GM21367 (cell line): Measurements from ENCODE around the gene PCDHGA11.
A peak's percentile ranks its signal among the peaks of the same experiment; 100 is the strongest.
"Not testable (repeated sequence)": the region's sequence is repeated elsewhere in the genome, so short reads cannot be mapped to it uniquely, and the experiment has no call there.

Experiments used
- ATAC-seq: cut with Tn5 transposase; IDR thresholded peaks from one replicate; pipeline ENCODE4 v1.9.1; 2021; ENCODE audit not compliant: unreplicated experiment

Gene PCDHGA11

GRCh38 chr5:141398608-141399007 is 22.2 kb upstream of the PCDHGA11 start:
- no peak for ATAC-seq

- no peak for ATAC-seq
Observed at GRCh38 chr5:141399555-141400258, 21.1 kb upstream of the PCDHGA11 start.

- no peak for ATAC-seq
Observed at GRCh38 chr5:141402553-141403243, 18.2 kb upstream of the PCDHGA11 start, which contains the start of gene PCDHGA9. TSS of gene PCDHGA9 (plus strand) at chr5:141402778. CDS start at chr5:141402953, 175 bp downstream.

- no peak for ATAC-seq
Observed at GRCh38 chr5:141403387-141403786, 17.5 kb upstream of the PCDHGA11 start.

GRCh38 chr5:141407790-141408505 is 12.9 kb upstream of the PCDHGA11 start, which contains the start of gene PCDHGB6:
TSS of gene PCDHGB6 (plus strand) at chr5:141408021. CDS start at chr5:141408203, 182 bp downstream.
- not testable (repeated sequence) for ATAC-seq

GRCh38 chr5:141409598-141410306 is 11.1 kb upstream of the PCDHGA11 start:
- no peak for ATAC-seq

- no peak for ATAC-seq
Observed at GRCh38 chr5:141411575-141411974, 9.3 kb upstream of the PCDHGA11 start.

- peak; percentile 71 for ATAC-seq
Observed at GRCh38 chr5:141412854-141413539, 7.9 kb upstream of the PCDHGA11 start, which contains the start of gene PCDHGA10. TSS of gene PCDHGA10 (plus strand) at chr5:141412987. CDS start at chr5:141413176, 189 bp downstream.

GRCh38 chr5:141413540-141414069 is 7.2 kb upstream of the PCDHGA11 start:
- ATAC-seq = no peak

GRCh38 chr5:141414548-141415274 is 6.1 kb upstream of the PCDHGA11 start:
- ATAC-seq = not testable (repeated sequence)

GRCh38 chr5:141415275-141415618 is 5.6 kb upstream of the PCDHGA11 start:
- ATAC-seq = not testable (repeated sequence)

GRCh38 chr5:141417494-141418172 is 3.2 kb upstream of the PCDHGA11 start, which contains the start of gene PCDHGB7:
TSS of gene PCDHGB7 (plus strand) at chr5:141417677. CDS start at chr5:141417860, 183 bp downstream.
- peak; percentile 75 for ATAC-seq

- no peak for ATAC-seq
Observed at GRCh38 chr5:141419074-141419880, 1.6 kb upstream of the PCDHGA11 start.

GRCh38 chr5:141421489-141421855 is 621 bp downstream of the PCDHGA11 start:
- ATAC-seq = no peak

- no peak for ATAC-seq
Observed at GRCh38 chr5:141422742-141423291, 2.0 kb downstream of the PCDHGA11 start.

- ATAC-seq = no peak
Observed at GRCh38 chr5:141427783-141428426, 7.1 kb downstream of the PCDHGA11 start.
